Activated T-helper 1 cell treated with anti-CD3 and anti-CD28 coated beads, Interleukin-12 subunit alpha, Interleukin-12 subunit beta, Interleukin-2, Interleukin-4 antibody, amounts not matched to agents 30 ng/mL and 10 ng/mL and 1 ng/mL, durations not matched to agents 14 hours and 24 hours and 36 hours (primary cell): ENCODE data around the gene ODF2. TPM values are rescaled to one million over a fixed set of nuclear protein-coding genes. Genes with fewer than 3 reads are reported as not detected.

Source experiments
- DNase-seq: peaks from one replicate; pipeline ENCODE4 v3.0.0; 2021; ENCODE audit warnings: low spot score
- H3K27ac Mint-ChIP-seq: one replicate; pipeline ENCODE4 v1.8.0; 2021; ENCODE audit warnings: mild to moderate bottlenecking, mixed read lengths
- H3K27me3 Mint-ChIP-seq: one replicate; pipeline ENCODE4 v1.8.0; 2022; ENCODE audit warnings: mild to moderate bottlenecking, moderate library complexity, mixed read lengths; ENCODE audit not compliant: insufficient read depth
- H3K36me3 Mint-ChIP-seq: one replicate; pipeline ENCODE4 v1.8.0; 2021; ENCODE audit warnings: low read depth, mixed read lengths
- H3K4me1 Mint-ChIP-seq: one replicate; pipeline ENCODE4 v1.8.0; 2021; ENCODE audit warnings: low read depth, mixed read lengths
- H3K4me3 Mint-ChIP-seq: one replicate; pipeline ENCODE4 v1.8.0; 2021; ENCODE audit warnings: mild to moderate bottlenecking, moderate library complexity, mixed read lengths
- H3K9me3 Mint-ChIP-seq: one replicate; pipeline ENCODE4 v1.8.0; 2021; ENCODE audit warnings: mixed read lengths
- intact Hi-C: fragments of 100-400 bp; cut with micrococcal nuclease; formaldehyde crosslinking; loops from one replicate; pipeline ENCODE4 v1.15.1; 2024
- total RNA-seq: library from RNA; stranded (reverse); gene quantifications from 2 replicates; pipeline ENCODE4 v1.2.3, GENCODE V29; 2022

The ODF2 gene
- total RNA-seq, 1 donor from 2014 or later, result 57.6 TPM

DNA sequence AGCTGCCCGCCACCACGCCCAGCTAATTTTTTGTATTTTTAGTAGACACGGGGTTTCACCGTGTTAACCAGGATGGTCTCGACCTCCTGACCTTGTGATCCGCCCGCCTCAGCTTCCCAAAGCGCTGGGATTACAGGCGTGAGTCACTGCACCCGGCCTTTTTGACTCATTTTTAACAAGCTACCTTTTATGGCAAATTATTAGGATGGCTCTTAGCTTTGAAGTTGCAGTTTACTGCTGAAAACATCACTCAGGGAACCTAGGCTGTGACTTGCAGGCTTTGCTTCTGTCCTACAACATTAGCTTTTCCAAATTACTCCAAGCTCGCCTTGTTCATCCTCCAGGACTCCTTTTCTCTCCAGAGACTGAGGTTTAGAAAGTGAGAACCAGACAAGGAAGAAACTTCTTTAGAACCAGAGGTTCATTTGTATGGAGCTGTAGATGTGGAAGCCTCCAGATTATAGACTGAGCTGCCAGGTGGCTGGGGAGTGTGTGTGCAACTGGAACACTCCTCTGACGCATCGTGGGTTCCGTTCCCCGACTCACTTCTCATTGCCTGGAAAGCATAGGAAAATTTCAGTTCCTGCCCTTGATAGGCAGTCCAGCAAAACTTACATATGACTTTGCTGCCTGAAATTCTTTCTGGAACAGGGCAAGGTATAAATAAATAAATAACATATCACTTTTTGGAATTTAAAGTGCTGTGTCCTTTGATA, 72.8 kb downstream of the ODF2 start:
- no peak overlapping the region for H3K27ac Mint-ChIP-seq
- DNase-seq, result no peak
- intact Hi-C loops, result no loop called here
- no peaks in the 10 kb centered on the region for H3K4me1 Mint-ChIP-seq
- H3K9me3 Mint-ChIP-seq, result no peaks in the 10 kb centered on the region
- peaks cover 36% of the 10 kb centered on the region for H3K36me3 Mint-ChIP-seq
- H3K4me3 Mint-ChIP-seq, result no peak overlapping the region
- no peaks in the 10 kb centered on the region for H3K27me3 Mint-ChIP-seq

DNA sequence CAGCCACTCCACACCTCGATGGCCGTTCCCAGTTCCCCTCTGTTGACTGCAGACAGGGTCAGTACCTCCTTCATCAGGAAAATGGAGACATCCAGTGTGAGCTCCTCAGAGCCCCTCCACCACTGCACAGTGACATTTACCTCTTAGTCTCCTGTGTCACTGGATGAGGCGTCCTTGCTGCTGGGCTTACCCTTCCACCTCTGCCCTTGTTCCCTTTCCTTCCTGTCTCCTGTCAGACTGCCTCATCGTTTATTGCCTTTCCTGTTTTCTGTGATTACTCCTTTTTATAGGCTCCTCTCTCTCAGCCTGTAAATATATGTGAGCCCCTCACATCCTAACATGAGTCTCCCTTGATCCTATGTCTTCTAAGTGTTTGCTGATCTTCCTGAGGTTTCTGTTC, 73.4 kb downstream of the ODF2 start:
- Mint-ChIP-seq H3K4me1 (no peaks in the 10 kb centered on the region), H3K9me3 (no peaks in the 10 kb centered on the region), H3K4me3 (no peak overlapping the region), H3K36me3 (peaks cover 42% of the 10 kb centered on the region), H3K27ac (peak overlapping the region; percentile 55), H3K27me3 (no peaks in the 10 kb centered on the region)
- intact Hi-C loops, result no loop called here
- no peak for DNase-seq

DNA sequence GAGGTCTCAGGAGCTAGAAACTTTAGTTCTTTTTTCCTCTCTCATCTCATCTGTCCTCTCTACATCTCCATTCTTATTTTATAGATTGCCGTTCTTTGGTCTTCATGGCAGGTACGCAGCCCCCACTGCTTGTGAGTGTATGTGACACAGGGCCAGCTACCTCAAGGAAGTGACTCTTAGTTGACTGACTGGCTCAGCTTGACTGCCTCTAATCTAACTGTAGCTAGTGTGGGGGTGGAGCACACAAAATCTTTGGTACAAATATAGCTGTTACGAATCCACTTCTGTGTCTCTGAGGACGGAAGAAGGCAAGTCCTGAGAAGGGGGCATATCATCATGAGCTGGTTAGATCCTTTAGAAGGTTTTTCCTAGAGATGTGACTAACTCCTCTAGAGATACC, 76.8 kb downstream of the ODF2 start:
- Mint-ChIP-seq H3K27me3 (no peaks in the 10 kb centered on the region), H3K9me3 (no peaks in the 10 kb centered on the region), H3K36me3 (peaks cover 37% of the 10 kb centered on the region), H3K4me3 (no peak overlapping the region), H3K27ac (no peak overlapping the region), H3K4me1 (no peaks in the 10 kb centered on the region)
- intact Hi-C loops, result no loop called here
- DNase-seq, result no peak

DNA sequence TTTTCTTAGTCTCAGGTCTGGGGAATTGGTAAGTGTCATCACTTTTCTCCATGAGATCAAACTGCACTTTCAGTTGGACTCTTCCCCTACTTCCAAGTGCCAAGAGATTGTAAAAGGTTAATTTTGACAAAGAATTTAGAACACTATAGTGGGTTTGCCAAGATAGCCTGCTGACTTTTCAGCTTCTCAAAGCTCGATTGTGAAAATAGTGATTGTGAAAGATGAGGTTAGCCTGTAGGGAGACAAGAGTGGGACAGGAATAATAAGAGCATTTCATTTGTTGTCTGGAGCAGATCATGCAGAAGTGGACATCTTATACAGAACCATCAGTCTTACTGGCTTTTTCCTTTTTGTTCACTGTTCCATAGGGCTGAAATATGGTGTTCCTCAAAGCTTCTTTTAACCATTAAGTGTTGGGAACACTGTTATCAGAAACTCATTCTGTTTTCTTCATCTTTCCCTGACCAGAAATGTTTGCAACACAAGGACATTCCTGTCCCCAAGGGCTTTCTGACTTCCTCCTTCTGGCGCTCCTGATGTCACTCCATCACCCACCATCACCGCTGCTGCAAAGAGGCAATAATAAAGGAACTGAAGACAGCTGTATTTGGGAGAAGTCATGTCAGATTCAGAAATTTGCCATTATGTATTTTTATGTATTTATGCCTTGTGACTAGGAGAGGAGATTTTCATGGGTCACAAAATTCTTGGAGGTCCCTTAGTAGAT, 85.0 kb downstream of the ODF2 start:
- Mint-ChIP-seq H3K27me3 (no peaks in the 10 kb centered on the region), H3K4me1 (peaks cover 8% of the 10 kb centered on the region), H3K36me3 (peaks cover 47% of the 10 kb centered on the region), H3K4me3 (no peak overlapping the region), H3K9me3 (no peaks in the 10 kb centered on the region), H3K27ac (no peak overlapping the region)
- DNase-seq, result no peak
- intact Hi-C loops, result no loop called here

DNA sequence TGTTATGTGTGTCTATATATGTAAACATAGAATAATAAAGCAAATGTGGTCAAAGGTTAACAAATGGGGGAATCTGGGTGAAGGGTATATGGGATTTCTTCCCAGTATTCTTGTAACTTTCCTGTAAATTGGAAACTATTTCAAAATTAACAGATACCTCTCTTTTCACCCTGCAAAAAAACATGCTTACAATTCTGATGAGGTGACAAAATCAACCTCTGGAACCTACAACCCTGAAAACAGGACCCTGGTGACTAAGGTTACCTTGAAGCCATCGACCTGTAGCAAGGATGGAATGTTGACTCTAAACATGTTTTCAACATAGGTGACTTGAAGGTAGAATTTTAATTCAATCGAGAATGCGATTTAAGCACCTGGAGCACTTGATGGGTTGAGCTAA, 90.7 kb downstream of the ODF2 start:
- Mint-ChIP-seq H3K36me3 (peaks cover 12% of the 10 kb centered on the region), H3K27ac (no peak overlapping the region), H3K9me3 (no peaks in the 10 kb centered on the region), H3K4me1 (peaks cover 30% of the 10 kb centered on the region), H3K4me3 (no peak overlapping the region), H3K27me3 (no peaks in the 10 kb centered on the region)
- DNase-seq, result no peak
- intact Hi-C loops, result no loop called here

DNA sequence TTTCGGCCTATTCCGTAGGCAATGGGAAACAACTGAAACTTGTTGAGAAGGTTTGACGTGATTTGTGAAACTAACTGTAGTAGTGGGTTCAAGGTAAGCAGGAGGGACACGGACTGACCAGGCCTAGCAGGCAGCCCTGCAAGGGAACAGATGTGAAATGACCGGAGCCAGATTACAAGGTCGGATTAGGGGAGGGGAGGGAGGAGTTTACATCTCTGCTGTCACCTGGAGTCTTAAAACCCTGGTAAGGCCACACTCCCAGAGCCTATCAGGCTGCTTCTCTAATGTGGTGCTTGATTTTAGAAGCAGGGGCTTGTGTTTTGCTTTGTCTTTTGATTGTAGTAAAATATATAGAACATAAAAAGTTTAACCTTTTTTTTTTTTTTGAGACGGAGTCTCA, 93.1 kb downstream of the ODF2 start:
- Mint-ChIP-seq H3K4me1 (peaks cover 35% of the 10 kb centered on the region), H3K27ac (no peak overlapping the region), H3K4me3 (no peak overlapping the region), H3K9me3 (no peaks in the 10 kb centered on the region), H3K36me3 (peaks cover 2% of the 10 kb centered on the region), H3K27me3 (no peaks in the 10 kb centered on the region)
- intact Hi-C loops, result no loop called here
- no peak for DNase-seq

DNA sequence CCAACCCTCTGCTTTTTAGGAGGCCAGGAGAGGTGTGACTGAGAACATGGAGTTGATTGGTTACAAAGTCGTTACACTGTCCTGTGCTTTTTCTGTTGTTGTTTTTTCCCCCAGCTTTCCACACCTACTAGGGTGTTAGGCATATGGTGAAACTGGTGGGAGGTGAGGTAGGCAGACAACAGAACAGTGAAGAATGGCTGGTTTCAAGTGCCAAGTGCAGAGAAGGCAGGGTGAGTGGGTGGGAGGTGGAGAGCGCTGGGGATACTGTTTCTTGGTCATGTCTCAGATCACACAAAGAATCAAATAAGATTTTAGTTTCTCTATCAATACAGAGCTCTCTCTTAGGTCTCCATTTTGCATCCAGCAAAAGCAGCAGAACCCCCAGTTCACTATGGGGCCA, 94.4 kb downstream of the ODF2 start:
- intact Hi-C loops, result loop anchor here (2.0 to 10.0 kb wide), 11 partner anchors 37 to 627 kb away; partner anchors contain the start of genes BBLN, DNM1, DOLK and ENDOG
- Mint-ChIP-seq H3K4me3 (peak overlapping the region; percentile 89), H3K27me3 (no peaks in the 10 kb centered on the region)

More for the DNA sequence above, 94.4 kb downstream of the ODF2 start:
- H3K4me1 Mint-ChIP-seq, result peaks cover 35% of the 10 kb centered on the region
- no peak for DNase-seq
- peak overlapping the region; percentile 72 for H3K27ac Mint-ChIP-seq
- H3K9me3 Mint-ChIP-seq, result no peaks in the 10 kb centered on the region
- peaks cover 2% of the 10 kb centered on the region for H3K36me3 Mint-ChIP-seq

Other genes starting within 250 kb of the ODF2 start
- gene GOLGA2, start 180.0 kb upstream of the ODF2 start, total RNA-seq, result 52.3 and 53.0 TPM in 2 replicates
- 10.4 and 13.3 TPM in 2 replicates for gene SWI5, start 179.7 kb upstream of the ODF2 start, total RNA-seq
- 41.8 and 44.0 TPM in 2 replicates for gene TRUB2, start 133.6 kb upstream of the ODF2 start, total RNA-seq
- gene COQ4, start 133.2 kb upstream of the ODF2 start, total RNA-seq, result 59.0 and 59.5 TPM in 2 replicates
- gene SLC27A4, start 115.5 kb upstream of the ODF2 start, total RNA-seq, result 41.8 and 43.2 TPM in 2 replicates
- gene URM1, start 84.6 kb upstream of the ODF2 start, total RNA-seq, result 81.6 and 82.6 TPM in 2 replicates
- gene CERCAM, start 35.1 kb upstream of the ODF2 start, total RNA-seq, result 0.86 and 1.6 TPM in 2 replicates
- 51.4 and 52.0 TPM in 2 replicates for gene GLE1, start 48.7 kb downstream of the ODF2 start, total RNA-seq
- gene SPTAN1, start 96.6 kb downstream of the ODF2 start, total RNA-seq, result 298 and 304 TPM in 2 replicates
- gene DYNC2I2, start 200.8 kb downstream of the ODF2 start, total RNA-seq, result 41.5 and 43.9 TPM in 2 replicates
- 775 and 795 TPM in 2 replicates for gene SET, start 233.2 kb downstream of the ODF2 start, total RNA-seq
- gene PKN3, start 246.5 kb downstream of the ODF2 start, total RNA-seq, result 17.7 and 19.3 TPM in 2 replicates